Measurements from ENCODE around the gene FHOD3.

FHOD3 gene

GRCh38 chr18:36406805-36407204 lies 109.3 kb downstream of the FHOD3 start:
- H3K27ac ChIP-seq (ENCODE audit: extremely low read depth, low read depth, low read length) = no peak overlapping the region

DNA sequence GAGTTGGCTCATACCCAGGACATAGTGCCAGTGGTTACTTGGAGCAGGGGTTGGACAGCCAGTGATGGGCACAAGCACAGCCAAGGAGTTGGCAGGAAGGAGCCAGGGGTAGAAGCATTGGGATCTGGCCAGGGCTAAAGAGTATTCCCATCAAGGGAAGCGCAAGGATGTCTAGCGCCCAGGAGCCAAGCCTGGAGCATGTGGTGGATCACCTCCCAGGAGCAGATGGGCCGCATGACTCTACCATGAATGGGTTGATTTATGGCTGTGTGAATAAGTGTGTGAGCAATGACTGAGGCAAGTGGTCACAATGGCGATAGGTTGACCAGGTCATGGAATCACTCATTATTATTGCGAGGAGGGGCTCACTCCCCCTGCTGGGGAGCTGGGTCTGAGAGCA lies 111.1 kb downstream of the FHOD3 start:
- CTCF ChIA-PET = no interaction called here
- no peak overlapping the region for H3K27ac ChIP-seq (ENCODE audit: extremely low read depth, low read depth, low read length)
- H3K36me3 ChIP-seq (ENCODE audit: control insufficient read depth in 2 of 2, insufficient read depth in 1 of 2, low read length in 2 of 2) = no peaks in the 10 kb centered on the region
- no peak overlapping the region for H3K4me3 ChIP-seq (ENCODE audit: low read depth, low read length)
- no peak for TF ChIP-seq SALL2 (tag by site-specific recombination; IDR thresholded peaks at IDR 0.05; ENCODE audit: borderline replicate concordance)
- TF ChIP-seq ZNF623 (tag by site-specific recombination; IDR thresholded peaks at IDR 0.05) = no peak
- TF ChIP-seq ZNF391 (tag by site-specific recombination; IDR thresholded peaks at IDR 0.05; ENCODE audit: borderline replicate concordance, low read depth) = no peak
- TF ChIP-seq KLF8 (tag by site-specific recombination; IDR thresholded peaks at IDR 0.05) = no peak
- TF ChIP-seq ZNF19 (tag by site-specific recombination; IDR thresholded peaks at IDR 0.05; ENCODE audit: low read depth) = no peak
- no peak for TF ChIP-seq TRIM28 (IDR thresholded peaks at IDR 0.05; ENCODE audit: borderline replicate concordance, low read length)
- no peak for TF ChIP-seq PRDM1 (tag by site-specific recombination; IDR thresholded peaks at IDR 0.05)
- TF ChIP-seq, protein P1, sequence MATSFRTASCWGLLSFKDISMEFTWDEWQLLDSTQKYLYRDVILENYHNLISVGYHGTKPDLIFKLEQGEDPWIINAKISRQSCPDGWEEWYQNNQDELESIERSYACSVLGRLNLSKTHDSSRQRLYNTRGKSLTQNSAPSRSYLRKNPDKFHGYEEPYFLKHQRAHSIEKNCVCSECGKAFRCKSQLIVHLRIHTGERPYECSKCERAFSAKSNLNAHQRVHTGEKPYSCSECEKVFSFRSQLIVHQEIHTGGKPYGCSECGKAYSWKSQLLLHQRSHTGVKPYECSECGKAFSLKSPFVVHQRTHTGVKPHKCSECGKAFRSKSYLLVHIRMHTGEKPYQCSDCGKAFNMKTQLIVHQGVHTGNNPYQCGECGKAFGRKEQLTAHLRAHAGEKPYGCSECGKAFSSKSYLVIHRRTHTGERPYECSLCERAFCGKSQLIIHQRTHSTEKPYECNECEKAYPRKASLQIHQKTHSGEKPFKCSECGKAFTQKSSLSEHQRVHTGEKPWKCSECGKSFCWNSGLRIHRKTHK (tag by site-specific recombination; IDR thresholded peaks at IDR 0.05) = no peak
- TF ChIP-seq SCRT1 (tag by site-specific recombination; IDR thresholded peaks at IDR 0.05; ENCODE audit: borderline replicate concordance) = no peak
- TF ChIP-seq ZBTB49 (tag by site-specific recombination; IDR thresholded peaks at IDR 0.05; ENCODE audit: low read depth) = no peak
- TF ChIP-seq ZNF335 (tag by site-specific recombination; conservative IDR thresholded peaks at IDR 0.05) = no peak
- TF ChIP-seq ZNF174 (tag by site-specific recombination; IDR thresholded peaks at IDR 0.05) = no peak
- no peak for TF ChIP-seq ZBTB20 (tag by site-specific recombination; IDR thresholded peaks at IDR 0.05)
- no peak for TF ChIP-seq ZNF549 (tag by site-specific recombination; IDR thresholded peaks at IDR 0.05)
- TF ChIP-seq HOXC10 (CRISPR knock-in tag; IDR thresholded peaks at IDR 0.05) = no peak
- no peak for TF ChIP-seq ZNF2 (tag by site-specific recombination; IDR thresholded peaks at IDR 0.05)
- no peak for TF ChIP-seq ZNF354C (tag by site-specific recombination; IDR thresholded peaks at IDR 0.05; ENCODE audit: borderline replicate concordance, low read depth)
- TF ChIP-seq, protein P2, sequence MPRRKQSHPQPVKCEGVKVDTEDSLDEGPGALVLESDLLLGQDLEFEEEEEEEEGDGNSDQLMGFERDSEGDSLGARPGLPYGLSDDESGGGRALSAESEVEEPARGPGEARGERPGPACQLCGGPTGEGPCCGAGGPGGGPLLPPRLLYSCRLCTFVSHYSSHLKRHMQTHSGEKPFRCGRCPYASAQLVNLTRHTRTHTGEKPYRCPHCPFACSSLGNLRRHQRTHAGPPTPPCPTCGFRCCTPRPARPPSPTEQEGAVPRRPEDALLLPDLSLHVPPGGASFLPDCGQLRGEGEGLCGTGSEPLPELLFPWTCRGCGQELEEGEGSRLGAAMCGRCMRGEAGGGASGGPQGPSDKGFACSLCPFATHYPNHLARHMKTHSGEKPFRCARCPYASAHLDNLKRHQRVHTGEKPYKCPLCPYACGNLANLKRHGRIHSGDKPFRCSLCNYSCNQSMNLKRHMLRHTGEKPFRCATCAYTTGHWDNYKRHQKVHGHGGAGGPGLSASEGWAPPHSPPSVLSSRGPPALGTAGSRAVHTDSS (tag by site-specific recombination; IDR thresholded peaks at IDR 0.05) = no peak
- no peak for TF ChIP-seq ZNF398 (tag by site-specific recombination; IDR thresholded peaks at IDR 0.05)
- POLR2A ChIA-PET = no interaction called here
- H3K9me3 ChIP-seq (ENCODE audit: control insufficient read depth, insufficient read depth, low read depth, low read length) = no peaks in the 10 kb centered on the region
- H3K4me1 ChIP-seq (ENCODE audit: control insufficient read depth, insufficient read depth, low read length) = no peaks in the 10 kb centered on the region

More at GRCh38 chr18:36406805-36407204, 109.3 kb downstream of the FHOD3 start:
- no peak for TF ChIP-seq ZSCAN16 (tag by site-specific recombination; IDR thresholded peaks at IDR 0.05)
- no peak for TF ChIP-seq ZNF561 (tag by site-specific recombination; IDR thresholded peaks at IDR 0.05; ENCODE audit: borderline replicate concordance)
- Histone ChIP-seq H3K4me3 (ENCODE audit: low read depth, low read length) (no peak overlapping the region), H3K9me3 (ENCODE audit: control insufficient read depth, insufficient read depth, low read depth, low read length) (no peaks in the 10 kb centered on the region), H3K4me1 (ENCODE audit: control insufficient read depth, insufficient read depth, low read length) (no peaks in the 10 kb centered on the region), H3K36me3 (ENCODE audit: control insufficient read depth in 2 of 2, insufficient read depth in 1 of 2, low read length in 2 of 2) (no peaks in the 10 kb centered on the region)
- CTCF ChIA-PET = interaction anchor here (1.3 kb wide), 1 partner anchor 13 kb away, joined by 5 read pairs; no protein-coding TSS in a partner anchor
- POLR2A ChIA-PET = no interaction called here
